ENCODE results near the gene CPB2.

The CPB2 gene

GRCh38 chr13:46094478-46094877 lies 10.4 kb downstream of the CPB2 start:
- no peak for DNase-seq

DNA sequence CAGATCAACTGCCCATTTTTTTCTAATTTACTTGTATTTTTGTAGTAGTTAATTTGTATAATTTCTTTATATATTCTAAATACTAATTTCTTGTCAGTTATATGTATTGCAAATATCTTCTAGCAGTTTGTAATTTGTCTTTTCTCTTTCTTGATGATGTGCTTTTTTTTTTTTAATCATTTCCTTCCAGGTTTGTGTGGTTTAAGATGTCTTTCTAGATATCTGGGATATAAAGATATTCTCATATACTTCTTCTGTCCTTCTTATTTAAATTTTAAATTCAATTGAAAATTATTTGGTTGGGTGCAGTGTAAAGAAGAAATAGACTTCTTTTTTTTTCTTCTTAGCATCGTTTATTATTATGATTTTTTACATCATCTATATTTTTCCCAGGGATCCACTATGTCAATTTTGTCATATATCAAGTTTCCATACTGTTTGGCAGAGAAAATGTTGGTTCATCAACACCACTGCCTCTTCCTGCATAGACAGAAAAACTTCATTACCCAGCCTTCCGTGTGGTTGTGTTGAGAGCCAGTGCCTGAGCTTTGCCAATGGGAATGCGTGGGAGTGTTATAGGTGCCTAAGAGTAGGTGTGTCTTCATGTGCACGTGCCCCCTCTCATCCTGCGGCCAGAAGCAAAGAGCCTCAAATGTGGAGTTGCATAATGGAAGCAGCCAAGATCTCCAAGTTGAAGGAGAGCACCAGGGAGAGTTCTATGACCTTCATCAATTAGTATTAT lies 15.8 kb downstream of the CPB2 start:
- no peak for DNase-seq

GRCh38 chr13:46087481-46087880 lies 17.4 kb downstream of the CPB2 start:
- DNase-seq = no peak

DNA sequence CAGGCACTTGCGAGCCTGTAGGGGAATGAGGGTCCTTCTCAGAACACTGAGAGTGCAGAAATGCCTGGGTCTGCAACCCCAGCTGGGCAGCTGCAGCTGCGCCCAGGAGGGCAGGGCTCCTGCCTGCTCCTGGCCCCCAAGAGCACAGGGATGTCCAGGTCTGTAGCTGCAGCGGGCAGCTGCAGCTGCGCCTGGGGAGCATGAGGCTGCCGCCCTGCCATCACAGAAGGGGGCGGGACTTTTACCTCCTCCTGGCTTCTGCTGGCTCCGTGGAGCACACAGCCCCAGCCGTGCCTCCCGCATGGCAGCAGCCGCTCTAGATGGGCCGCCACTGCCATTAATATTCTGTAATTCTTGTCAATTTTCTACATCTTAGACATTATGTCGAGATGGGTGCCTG lies 17.8 kb downstream of the CPB2 start:
- no peak for DNase-seq

DNA sequence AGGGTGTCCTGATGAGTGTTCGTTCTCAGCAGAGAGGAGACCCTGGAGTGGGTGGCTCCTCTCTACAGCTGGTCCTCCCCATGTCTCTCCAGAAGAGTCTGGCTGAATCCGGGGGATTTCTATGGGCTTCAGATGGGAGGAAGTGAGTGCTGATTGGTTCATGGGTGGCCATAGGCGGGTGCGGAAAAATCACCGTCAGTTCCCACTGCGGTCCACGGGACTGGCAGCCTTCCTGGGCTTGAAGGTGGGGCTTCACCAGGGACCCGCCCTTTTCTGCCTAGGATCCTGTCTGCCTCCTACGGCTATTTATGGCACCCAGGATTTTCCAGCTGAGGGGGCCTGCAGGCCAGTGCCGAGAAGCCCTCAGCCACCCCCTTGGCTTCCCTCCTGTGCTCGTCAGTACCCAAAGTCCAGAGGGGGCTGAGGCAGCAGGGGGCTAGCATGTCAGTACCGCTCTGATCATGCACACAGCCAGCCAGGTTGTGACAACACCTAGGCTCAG lies 18.4 kb downstream of the CPB2 start:
- DNase-seq = no peak

- no peak for DNase-seq
Measured at GRCh38 chr13:46085737-46086136, 19.1 kb downstream of the CPB2 start.

DNA sequence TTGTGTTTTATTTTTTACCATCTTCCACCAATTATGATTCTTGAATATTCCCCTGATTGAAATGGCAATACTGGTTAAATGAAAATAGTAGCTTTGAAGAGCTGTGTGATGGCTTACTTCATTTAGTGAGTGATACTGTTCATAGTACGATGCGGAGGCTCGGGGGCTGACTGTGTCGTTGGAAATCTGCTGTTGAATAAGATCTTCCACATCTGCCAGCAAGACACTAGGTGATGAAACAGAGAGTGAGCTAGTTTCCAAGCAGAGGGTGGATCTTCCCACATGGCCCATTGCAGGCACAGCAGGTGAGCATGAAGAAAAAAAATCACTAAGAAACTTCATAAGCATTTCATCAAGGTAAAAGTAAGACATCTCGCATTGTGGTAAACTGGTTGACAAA lies 22.5 kb downstream of the CPB2 start:
- DNase-seq = no peak

- no peak for DNase-seq
Measured at GRCh38 chr13:46079770-46080169, 25.1 kb downstream of the CPB2 start.

GRCh38 chr13:46077265-46077664 lies 27.6 kb downstream of the CPB2 start:
- no peak for DNase-seq

- DNase-seq = no peak
Measured at GRCh38 chr13:46076827-46077226, 28.0 kb downstream of the CPB2 start.

- no peak for DNase-seq
Measured at GRCh38 chr13:46075811-46076210, 29.0 kb downstream of the CPB2 start.

DNA sequence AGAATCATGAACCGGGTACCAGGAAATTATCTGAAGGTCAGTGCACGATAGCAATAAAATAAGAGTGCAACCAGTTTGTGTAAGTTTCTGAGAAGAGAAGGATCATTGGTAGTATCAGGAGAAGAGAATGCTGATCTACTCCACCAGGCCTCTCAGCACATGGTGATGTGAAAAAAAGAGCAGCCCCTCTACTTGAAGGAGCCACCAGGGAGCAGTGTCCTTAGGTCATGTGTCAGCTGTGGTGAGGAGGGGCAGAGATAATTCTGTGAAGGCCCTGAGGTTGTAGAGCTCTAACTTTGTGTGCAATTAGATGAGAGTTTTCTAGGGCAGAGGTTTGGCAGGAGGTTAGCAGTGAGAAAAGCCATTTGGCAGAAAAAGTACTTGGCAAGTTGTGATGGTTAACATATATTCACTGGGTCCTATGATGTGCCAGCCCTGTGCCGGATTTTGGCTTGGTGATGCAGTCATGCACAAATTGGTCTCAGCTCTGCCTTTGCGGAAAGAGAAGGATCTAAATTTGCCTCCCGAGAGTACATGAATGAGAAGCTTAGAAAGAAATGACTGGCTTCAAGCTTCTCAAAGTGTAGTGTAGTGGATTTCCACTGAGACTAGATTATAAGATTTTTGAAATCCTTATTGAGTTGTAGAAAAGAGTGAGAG lies 33.1 kb downstream of the CPB2 start:
- no peak for DNase-seq

- DNase-seq = no peak
Measured at GRCh38 chr13:46063292-46063691, 41.5 kb downstream of the CPB2 start.

GRCh38 chr13:46062185-46062584 lies 42.6 kb downstream of the CPB2 start:
- DNase-seq = no peak

DNA sequence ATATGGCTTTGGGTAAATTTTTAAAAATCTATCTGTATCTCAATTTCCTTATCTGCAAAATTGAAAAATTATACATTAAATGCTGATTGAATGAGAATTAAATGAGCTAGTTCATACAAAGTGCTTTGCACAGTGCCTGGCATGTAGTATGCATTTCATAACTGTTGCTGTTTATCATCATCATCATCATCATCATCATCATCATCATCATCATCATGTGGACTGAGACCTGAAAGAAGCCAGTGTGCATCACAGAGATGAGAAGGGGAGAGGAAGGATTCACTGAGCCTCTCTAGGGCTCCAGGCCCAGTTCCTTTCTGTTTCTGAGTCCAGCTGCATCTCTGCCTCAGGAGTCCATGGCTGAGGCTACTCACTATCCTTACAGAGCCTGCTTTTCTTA lies 45.4 kb downstream of the CPB2 start:
- no peak for DNase-seq

DNA sequence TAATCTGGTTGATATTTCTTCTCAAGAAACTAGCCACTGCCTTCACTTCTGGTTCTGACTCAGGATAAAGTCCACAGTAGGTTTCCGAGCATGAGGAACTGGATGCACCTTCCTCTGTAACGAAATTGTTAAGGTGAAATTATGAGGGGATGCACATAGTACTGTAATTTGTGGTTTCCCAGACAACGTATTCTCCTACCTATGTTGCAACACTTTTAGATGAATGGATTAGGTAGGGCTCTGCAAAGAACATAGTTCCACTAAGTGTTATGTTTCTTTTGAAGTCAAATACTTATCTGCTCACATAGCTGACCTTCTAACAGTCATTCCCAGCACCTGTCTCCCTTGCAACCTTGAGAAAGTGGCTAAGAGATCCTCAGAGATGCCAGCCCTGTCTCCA lies 46.6 kb downstream of the CPB2 start:
- no peak for DNase-seq

DNA sequence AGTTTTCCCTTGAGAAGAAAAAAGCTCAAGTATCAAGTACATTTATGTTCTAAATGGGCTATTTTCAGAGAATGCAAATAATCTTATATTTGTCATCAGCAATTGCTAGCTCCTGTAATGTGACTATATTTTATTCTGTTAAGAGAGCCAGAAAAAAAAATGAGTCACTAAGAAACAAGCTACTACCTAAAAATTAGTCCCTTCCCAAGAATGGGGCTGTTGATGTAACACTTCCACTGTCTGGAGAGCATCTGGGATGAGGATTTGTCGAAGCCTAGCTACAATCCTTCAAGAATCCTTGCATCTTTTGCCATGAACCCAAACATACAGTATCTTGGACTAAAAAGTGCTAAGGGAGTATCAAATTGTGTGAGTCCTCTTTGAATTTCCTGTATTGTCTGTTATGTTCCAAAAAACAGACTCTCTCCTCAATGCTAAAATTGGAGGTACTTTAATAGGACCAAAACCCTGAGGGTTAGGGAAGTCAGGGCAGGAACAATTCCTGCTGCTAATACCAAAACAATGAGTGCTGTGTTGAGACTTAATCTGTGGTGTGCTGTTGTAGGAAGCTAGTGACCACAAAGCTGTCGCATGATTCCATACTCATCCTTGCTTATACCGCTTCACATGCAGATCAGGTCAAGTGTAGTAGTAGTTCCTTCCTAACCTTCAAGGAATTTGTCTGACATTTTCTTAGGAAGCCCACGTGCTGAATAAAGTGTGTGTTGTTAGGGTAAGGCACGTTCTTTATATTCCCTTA lies 47.4 kb downstream of the CPB2 start:
- DNase-seq = no peak

GRCh38 chr13:46053162-46054012 lies 51.4 kb downstream of the CPB2 start:
- DNase-seq = no peak

- peak; percentile 16 for DNase-seq
Measured at GRCh38 chr13:46052319-46053161, 52.3 kb downstream of the CPB2 start, which contains the start of gene ZC3H13. TSS of gene ZC3H13 (minus strand) at chr13:46052746. CDS start at chr13:46045507, 7,239 bp downstream.

DNA sequence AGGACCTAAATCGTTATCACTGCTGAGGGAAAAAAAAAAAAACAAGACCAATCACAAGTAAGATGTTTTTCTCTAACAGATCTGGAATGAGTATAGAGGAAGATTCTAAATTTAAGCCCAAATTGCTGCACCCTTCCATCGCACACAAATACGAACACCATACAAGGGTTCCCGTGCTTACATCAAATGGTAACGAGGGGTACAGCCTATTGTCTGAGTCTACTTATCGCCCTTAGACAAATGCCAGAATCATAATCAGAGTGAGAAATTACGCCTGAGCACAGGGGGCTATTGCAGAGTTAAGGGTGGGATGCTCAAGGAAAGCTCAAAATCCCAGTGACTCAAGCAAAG lies 52.9 kb downstream of the CPB2 start:
- no peak for DNase-seq

DNA sequence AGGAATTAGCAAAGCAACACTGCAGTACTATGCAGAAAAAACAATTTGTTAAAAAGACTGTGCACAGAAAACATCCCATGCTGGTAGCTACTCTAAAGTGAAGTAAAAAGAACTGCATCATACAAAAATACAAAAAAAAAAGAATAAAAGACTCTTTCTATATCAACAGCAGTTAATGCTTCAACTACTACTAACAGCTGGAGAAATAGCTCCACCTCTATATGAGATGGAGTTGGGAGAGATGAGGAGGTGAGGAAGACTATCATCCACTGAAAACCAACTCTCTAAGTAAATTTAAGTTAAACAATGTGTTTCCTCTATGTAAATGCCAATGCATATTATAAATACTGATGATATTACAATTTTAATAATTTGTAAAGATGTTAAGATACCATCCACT lies 54.1 kb downstream of the CPB2 start:
- no peak for DNase-seq

GRCh38 chr13:46045424-46045823 lies 59.4 kb downstream of the CPB2 start:
- DNase-seq = no peak
